GM12872 (cell line): ENCODE data around the gene PTAFR.

Experiments used
- CTCF ChIP-seq: IDR thresholded peaks from 3 replicates; pipeline ENCODE4 v1.5.1; 2011; ENCODE audit warnings: low read depth, mild to moderate bottlenecking, low read length, moderate library complexity; ENCODE audit not compliant: insufficient read depth

PTAFR gene

DNA sequence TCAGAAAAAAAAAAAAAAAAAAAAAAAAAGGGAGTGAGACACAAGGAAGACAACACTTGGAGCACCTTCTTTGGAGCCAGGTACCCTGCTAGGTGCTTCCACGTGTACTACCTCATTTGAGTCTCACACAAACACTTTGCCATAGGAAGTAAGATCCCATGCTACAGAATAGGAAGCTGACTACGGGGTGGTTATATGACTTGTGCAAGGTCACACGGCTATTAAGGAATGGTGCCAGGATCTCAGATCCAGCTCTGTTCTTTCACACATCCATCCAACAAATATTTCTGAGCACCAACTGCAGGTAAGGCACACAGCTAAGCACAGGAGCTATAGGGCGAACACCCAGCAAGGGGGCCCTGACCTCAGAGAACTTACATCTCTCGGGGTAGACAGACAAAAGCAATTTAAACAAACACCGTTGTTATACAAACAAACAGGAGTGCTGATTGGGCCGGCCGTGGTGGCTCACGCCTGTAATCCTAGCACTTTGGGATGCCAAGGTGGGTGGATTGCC is 22.4 kb downstream of the PTAFR start:
- no peak for TF ChIP-seq CTCF

GRCh38 chr1:28150125-28150780 is 26.2 kb downstream of the PTAFR start:
- no peak for TF ChIP-seq CTCF

DNA sequence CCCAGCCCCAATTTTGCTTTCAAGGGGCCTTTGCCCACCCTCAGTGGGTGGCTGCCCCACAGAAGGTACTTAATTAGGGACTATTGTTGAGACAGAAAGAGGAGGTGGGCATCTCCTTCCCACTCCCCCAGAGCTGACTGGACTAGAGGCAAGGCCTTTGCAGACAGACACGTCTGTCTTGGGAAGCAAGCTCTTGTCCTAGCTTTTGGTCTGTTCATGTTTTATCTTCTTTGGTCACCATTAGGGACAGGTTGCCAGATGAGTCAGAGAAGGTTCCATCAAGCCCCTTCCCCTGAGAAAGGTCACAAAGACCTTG is 27.7 kb downstream of the PTAFR start:
- TF ChIP-seq CTCF = no peak

DNA sequence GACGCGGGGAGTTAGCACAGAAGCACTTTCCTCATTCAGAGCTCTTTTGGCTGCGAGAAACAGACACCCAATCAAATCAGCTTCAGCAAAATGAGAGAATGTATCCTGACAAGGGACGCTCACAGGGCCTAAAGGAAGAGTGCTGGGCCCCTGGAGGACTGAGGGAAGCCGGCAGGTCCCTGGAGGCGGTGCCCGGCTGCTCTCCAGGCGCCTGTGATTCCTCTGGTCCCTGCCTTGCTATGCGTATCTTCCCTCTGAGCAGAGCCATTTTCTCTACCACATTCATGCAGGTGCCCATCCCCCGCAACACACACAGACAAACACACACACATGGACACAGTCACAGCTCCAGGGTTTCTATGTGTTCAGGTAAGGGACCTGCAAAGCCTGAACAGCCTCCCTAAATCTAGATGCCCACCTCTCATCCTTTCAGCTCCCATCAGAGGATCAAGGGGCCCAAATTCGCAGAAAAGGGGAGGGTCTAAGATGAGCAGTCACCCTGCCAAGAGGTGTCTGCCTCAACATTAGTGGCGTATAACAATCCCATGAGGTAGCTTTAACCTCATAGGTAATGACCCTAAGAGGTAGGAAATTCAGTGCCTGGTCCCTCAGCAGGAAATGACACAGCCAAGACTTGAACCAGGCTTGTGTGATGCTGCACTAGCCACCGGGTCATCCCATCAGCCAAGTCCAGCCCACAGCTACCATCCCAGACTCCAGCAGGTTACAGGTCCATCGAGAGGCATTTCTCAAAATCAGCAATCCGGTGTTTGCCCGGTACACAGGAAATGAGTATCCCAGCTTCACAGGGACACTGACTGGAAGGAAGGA is 29.0 kb downstream of the PTAFR start:
- TF ChIP-seq CTCF = no peak

DNA sequence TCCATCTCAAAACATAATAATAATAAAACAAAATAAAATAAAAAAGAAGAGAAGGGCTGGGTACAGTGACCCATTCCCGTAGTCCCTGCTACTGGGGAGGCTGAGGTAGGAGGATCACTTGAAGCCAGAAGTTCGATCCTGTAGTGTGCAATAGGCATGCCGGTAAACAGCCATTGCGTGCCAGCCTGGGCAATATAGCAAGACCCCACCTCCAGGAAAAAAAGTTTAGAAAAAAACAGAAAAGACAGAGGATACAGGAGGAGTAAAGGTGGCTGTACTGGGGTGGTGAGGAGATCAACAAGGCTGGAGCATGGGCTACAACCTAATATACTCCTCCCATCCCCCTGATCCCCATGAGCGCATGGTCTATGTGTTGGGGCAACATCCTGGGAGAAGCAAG is 30.8 kb downstream of the PTAFR start:
- TF ChIP-seq CTCF = no peak

- no peak for TF ChIP-seq CTCF
These were observed 32.0 kb downstream of the PTAFR start for GRCh38 chr1:28144203-28145135.
